Measurements from ENCODE around the gene RASA3.
"Not testable (repeated sequence)": the region's sequence is repeated elsewhere in the genome, so short reads cannot be mapped to it uniquely, and the experiment has no call there.

Gene RASA3

GRCh38 chr13:114132419-114133121 lies at the start of gene RASA3:
RASA3 (minus strand) TSS chr13:114132623; CDS start chr13:114132489, 134 bp downstream.
- H3K4me1 Mint-ChIP-seq = peaks cover 61% of the 10 kb centered on the region
- H3K27ac Mint-ChIP-seq = peak within 1 kb of the TSS; percentile 97
- peak within 1 kb of the TSS; percentile 99 for H3K4me3 Mint-ChIP-seq
- CTCF ChIA-PET = no interaction called here
- H3K36me3 Mint-ChIP-seq = peaks cover 39% of the 10 kb centered on the region
- no peaks in the 10 kb centered on the region for H3K9me3 Mint-ChIP-seq
- peaks cover 22% of the 10 kb centered on the region for H3K27me3 Mint-ChIP-seq
- peak; percentile 78 for DNase-seq

GRCh38 chr13:114179087-114179658 lies 46.8 kb upstream of the RASA3 start, which contains the start of gene CFAP97D2:
CFAP97D2 (plus strand) TSS chr13:114179257; CDS start chr13:114179331, 74 bp downstream.
- CTCF ChIA-PET = no interaction called here
- Mint-ChIP-seq H3K4me3 (no peak within 1 kb of the TSS), H3K27me3 (peaks cover 47% of the 10 kb centered on the region), H3K36me3 (peaks cover 6% of the 10 kb centered on the region), H3K4me1 (peaks cover 15% of the 10 kb centered on the region), H3K27ac (no peak within 1 kb of the TSS), H3K9me3 (peaks cover 16% of the 10 kb centered on the region)
- no peak for DNase-seq

GRCh38 chr13:114177245-114178010 lies 45.0 kb upstream of the RASA3 start:
- H3K36me3 Mint-ChIP-seq = peaks cover 16% of the 10 kb centered on the region
- H3K4me3 Mint-ChIP-seq = no peak overlapping the region
- no peak overlapping the region for H3K27ac Mint-ChIP-seq

GRCh38 chr13:114176359-114176902 lies 44.0 kb upstream of the RASA3 start:
- H3K9me3 Mint-ChIP-seq = peaks cover 32% of the 10 kb centered on the region
- CTCF ChIA-PET, DNase-seq, H3K4me3 Mint-ChIP-seq, H3K27ac Mint-ChIP-seq: not testable (repeated sequence)
- peaks cover 38% of the 10 kb centered on the region for H3K27me3 Mint-ChIP-seq
- H3K36me3 Mint-ChIP-seq = peaks cover 20% of the 10 kb centered on the region
- H3K4me1 Mint-ChIP-seq = peaks cover 15% of the 10 kb centered on the region

More at GRCh38 chr13:114177245-114178010, 45.0 kb upstream of the RASA3 start:
- CTCF ChIA-PET = no interaction called here
- peaks cover 27% of the 10 kb centered on the region for H3K9me3 Mint-ChIP-seq
- H3K27me3 Mint-ChIP-seq = peaks cover 43% of the 10 kb centered on the region
- DNase-seq = no peak
- peaks cover 15% of the 10 kb centered on the region for H3K4me1 Mint-ChIP-seq

- Mint-ChIP-seq H3K27ac (peak overlapping the region; percentile 34), H3K4me3 (no peak overlapping the region), H3K36me3 (peaks cover 20% of the 10 kb centered on the region), H3K27me3 (peaks cover 25% of the 10 kb centered on the region), H3K9me3 (peaks cover 34% of the 10 kb centered on the region), H3K4me1 (peaks cover 9% of the 10 kb centered on the region)
- CTCF ChIA-PET = no interaction called here
- DNase-seq = no peak
Observed at GRCh38 chr13:114174529-114174961, 42.1 kb upstream of the RASA3 start.

GRCh38 chr13:114173745-114174144 lies 41.3 kb upstream of the RASA3 start:
- H3K27me3 Mint-ChIP-seq = peaks cover 17% of the 10 kb centered on the region
- H3K27ac Mint-ChIP-seq = no peak overlapping the region
- no peak overlapping the region for H3K4me3 Mint-ChIP-seq
- CTCF ChIA-PET = no interaction called here
- no peak for DNase-seq
- H3K9me3 Mint-ChIP-seq = peaks cover 34% of the 10 kb centered on the region
- H3K4me1 Mint-ChIP-seq = peaks cover 9% of the 10 kb centered on the region
- peaks cover 23% of the 10 kb centered on the region for H3K36me3 Mint-ChIP-seq

GRCh38 chr13:114173272-114173671 lies 40.8 kb upstream of the RASA3 start:
- Mint-ChIP-seq H3K4me3 (no peak overlapping the region), H3K36me3 (peaks cover 23% of the 10 kb centered on the region), H3K4me1 (peaks cover 10% of the 10 kb centered on the region), H3K9me3 (peaks cover 34% of the 10 kb centered on the region), H3K27me3 (peaks cover 14% of the 10 kb centered on the region), H3K27ac (no peak overlapping the region)
- CTCF ChIA-PET = no interaction called here
- DNase-seq = no peak

- no peak overlapping the region for H3K27ac Mint-ChIP-seq
- H3K9me3 Mint-ChIP-seq = peaks cover 11% of the 10 kb centered on the region
- peaks cover 20% of the 10 kb centered on the region for H3K27me3 Mint-ChIP-seq
- CTCF ChIA-PET = no interaction called here
- H3K4me1 Mint-ChIP-seq = peaks cover 46% of the 10 kb centered on the region
- peaks cover 12% of the 10 kb centered on the region for H3K36me3 Mint-ChIP-seq
- H3K4me3 Mint-ChIP-seq = no peak overlapping the region
- DNase-seq = no peak
Observed at GRCh38 chr13:114167885-114168284, 35.5 kb upstream of the RASA3 start.

GRCh38 chr13:114167426-114167825 lies 35.0 kb upstream of the RASA3 start:
- no peak overlapping the region for H3K27ac Mint-ChIP-seq

GRCh38 chr13:114166381-114167131 lies 34.1 kb upstream of the RASA3 start:
- DNase-seq = no peak
- CTCF ChIA-PET = interaction anchor here (0.9 kb wide), 1 partner anchor 56 kb away, joined by 3 read pairs; no protein-coding TSS in a partner anchor
- H3K27ac Mint-ChIP-seq = no peak overlapping the region
- H3K9me3 Mint-ChIP-seq = peaks cover 2% of the 10 kb centered on the region
- peaks cover 26% of the 10 kb centered on the region for H3K27me3 Mint-ChIP-seq
- peaks cover 59% of the 10 kb centered on the region for H3K4me1 Mint-ChIP-seq
- H3K4me3 Mint-ChIP-seq = no peak overlapping the region
- peaks cover 8% of the 10 kb centered on the region for H3K36me3 Mint-ChIP-seq

More at GRCh38 chr13:114167426-114167825, 35.0 kb upstream of the RASA3 start:
- Mint-ChIP-seq H3K4me3 (no peak overlapping the region), H3K9me3 (peaks cover 7% of the 10 kb centered on the region), H3K27me3 (peaks cover 22% of the 10 kb centered on the region), H3K36me3 (peaks cover 11% of the 10 kb centered on the region), H3K4me1 (peaks cover 50% of the 10 kb centered on the region)
- no peak for DNase-seq
- CTCF ChIA-PET = interaction anchor here (0.9 kb wide), 1 partner anchor 55 kb away, joined by 3 read pairs; no protein-coding TSS in a partner anchor

GRCh38 chr13:114164681-114165429 lies 32.4 kb upstream of the RASA3 start:
- no peak overlapping the region for H3K4me3 Mint-ChIP-seq
- H3K36me3 Mint-ChIP-seq = peaks cover 20% of the 10 kb centered on the region
- H3K27me3 Mint-ChIP-seq = peaks cover 39% of the 10 kb centered on the region
- DNase-seq = no peak
- H3K27ac Mint-ChIP-seq = no peak overlapping the region
- peaks cover 76% of the 10 kb centered on the region for H3K4me1 Mint-ChIP-seq
- H3K9me3 Mint-ChIP-seq = peaks cover 9% of the 10 kb centered on the region
- CTCF ChIA-PET = no interaction called here

- CTCF ChIA-PET = no interaction called here
- H3K9me3 Mint-ChIP-seq = peaks cover 12% of the 10 kb centered on the region
- H3K27me3 Mint-ChIP-seq = peaks cover 39% of the 10 kb centered on the region
- H3K36me3 Mint-ChIP-seq = peaks cover 27% of the 10 kb centered on the region
- H3K4me1 Mint-ChIP-seq = peaks cover 84% of the 10 kb centered on the region
- DNase-seq = no peak
- H3K27ac Mint-ChIP-seq = no peak overlapping the region
- no peak overlapping the region for H3K4me3 Mint-ChIP-seq
Observed at GRCh38 chr13:114164053-114164452, 31.6 kb upstream of the RASA3 start.

GRCh38 chr13:114162533-114162922 lies 30.1 kb upstream of the RASA3 start:
- Mint-ChIP-seq H3K4me3 (peak overlapping the region; percentile 46), H3K27me3 (peaks cover 39% of the 10 kb centered on the region), H3K9me3 (peaks cover 12% of the 10 kb centered on the region), H3K36me3 (peaks cover 29% of the 10 kb centered on the region), H3K27ac (peak overlapping the region; percentile 85), H3K4me1 (peaks cover 91% of the 10 kb centered on the region)
- CTCF ChIA-PET = interaction anchor here (1.5 kb wide), 1 partner anchor 27 kb away, joined by 4 read pairs; no protein-coding TSS in a partner anchor
- no peak for DNase-seq

Data from activated naive CD4-positive, alpha-beta T cell treated with anti-CD3 and anti-CD28 coated beads, Interleukin-2, amount 10 ng/mL, durations not matched to agents 7 days and 5 days (primary cell).